Glutamatergic neuron (in vitro differentiated cells): ENCODE data around the gene EPHB4. TPM values are rescaled to one million over a fixed set of nuclear protein-coding genes. Genes with fewer than 3 reads are reported as not detected.
A peak's percentile ranks its signal among the peaks of the same experiment; 100 is the strongest.

Source experiments
- DNase-seq: peaks from one replicate; pipeline ENCODE4 v3.0.0; 2022
- H3K27ac Mint-ChIP-seq: one replicate; pipeline ENCODE4 v1.8.0; 2020; ENCODE audit warnings: mild to moderate bottlenecking, mixed read lengths, inconsistent platforms; ENCODE audit not compliant: unreplicated experiment
- H3K27me3 Mint-ChIP-seq: one replicate; pipeline ENCODE4 v1.8.0; 2020; ENCODE audit warnings: mild to moderate bottlenecking, moderate library complexity, mixed read lengths, inconsistent platforms; ENCODE audit not compliant: unreplicated experiment
- H3K36me3 Mint-ChIP-seq: one replicate; pipeline ENCODE4 v1.8.0; 2020; ENCODE audit warnings: mild to moderate bottlenecking, mixed read lengths, inconsistent platforms; ENCODE audit not compliant: unreplicated experiment
- H3K4me1 Mint-ChIP-seq: one replicate; pipeline ENCODE4 v1.8.0; 2020; ENCODE audit warnings: mild to moderate bottlenecking, low read depth, mixed read lengths, inconsistent platforms; ENCODE audit not compliant: unreplicated experiment
- H3K4me3 Mint-ChIP-seq: one replicate; pipeline ENCODE4 v1.8.0; 2020; ENCODE audit warnings: mild to moderate bottlenecking, mixed read lengths, inconsistent platforms; ENCODE audit not compliant: unreplicated experiment
- H3K9me3 Mint-ChIP-seq: one replicate; pipeline ENCODE4 v1.8.0; 2020; ENCODE audit warnings: mild to moderate bottlenecking, moderate library complexity, mixed read lengths, inconsistent platforms; ENCODE audit not compliant: unreplicated experiment
- CTCF ChIP-seq: fragments of 200-600 bp; sonication (generic); IDR thresholded peaks from one replicate; pipeline ENCODE4 v1.5.0; 2021; ENCODE audit not compliant: partially characterized antibody, unreplicated experiment
- total RNA-seq: library from RNA; stranded (reverse); fragmentation: NEBNext Ultra II Directional; extraction: Animal tissue kit (Norgen Biotek cat#: 25700); gene quantifications from one replicate; pipeline ENCODE4 v1.2.1, GENCODE V29; 2021; ENCODE audit not compliant: unreplicated experiment

EPHB4 gene
- total RNA-seq, 1 donor from 2014 or later = 21.5 TPM

- Mint-ChIP-seq H3K9me3 (peaks cover 7% of the 10 kb centered on the region), H3K36me3 (no peaks in the 10 kb centered on the region), H3K4me3 (no peak overlapping the region), H3K27ac (no peak overlapping the region), H3K27me3 (peaks cover 23% of the 10 kb centered on the region), H3K4me1 (peaks cover 8% of the 10 kb centered on the region)
- no peak for TF ChIP-seq CTCF
- DNase-seq = no peak
These were observed 3.1 kb upstream of the EPHB4 start for GRCh38 chr7:100830396-100830795.

GRCh38 chr7:100829150-100829716 is 1.9 kb upstream of the EPHB4 start:
- no peak for DNase-seq
- no peak overlapping the region for H3K27ac Mint-ChIP-seq
- no peaks in the 10 kb centered on the region for H3K36me3 Mint-ChIP-seq
- H3K9me3 Mint-ChIP-seq = peaks cover 7% of the 10 kb centered on the region
- peaks cover 23% of the 10 kb centered on the region for H3K27me3 Mint-ChIP-seq
- no peak for TF ChIP-seq CTCF
- peaks cover 10% of the 10 kb centered on the region for H3K4me1 Mint-ChIP-seq
- H3K4me3 Mint-ChIP-seq = no peak overlapping the region

- H3K4me3 Mint-ChIP-seq = peak overlapping the region; percentile 89
- no peak for TF ChIP-seq CTCF
- DNase-seq = no peak
- peaks cover 24% of the 10 kb centered on the region for H3K27me3 Mint-ChIP-seq
- peak overlapping the region; percentile 82 for H3K27ac Mint-ChIP-seq
- peaks cover 11% of the 10 kb centered on the region for H3K9me3 Mint-ChIP-seq
- H3K36me3 Mint-ChIP-seq = no peaks in the 10 kb centered on the region
- peaks cover 10% of the 10 kb centered on the region for H3K4me1 Mint-ChIP-seq
These were observed 601 bp downstream of the EPHB4 start for GRCh38 chr7:100826514-100827329.

GRCh38 chr7:100825751-100826513 is 1.4 kb downstream of the EPHB4 start:
- Mint-ChIP-seq H3K9me3 (peaks cover 11% of the 10 kb centered on the region), H3K27me3 (peaks cover 22% of the 10 kb centered on the region), H3K4me3 (peak overlapping the region; percentile 89), H3K36me3 (no peaks in the 10 kb centered on the region), H3K27ac (peak overlapping the region; percentile 82), H3K4me1 (peaks cover 10% of the 10 kb centered on the region)
- DNase-seq = no peak
- no peak for TF ChIP-seq CTCF

GRCh38 chr7:100825215-100825671 is 2.1 kb downstream of the EPHB4 start:
- no peak for TF ChIP-seq CTCF
- Mint-ChIP-seq H3K27me3 (peaks cover 22% of the 10 kb centered on the region), H3K36me3 (no peaks in the 10 kb centered on the region), H3K4me1 (peaks cover 10% of the 10 kb centered on the region), H3K9me3 (peaks cover 11% of the 10 kb centered on the region), H3K27ac (peak overlapping the region; percentile 54), H3K4me3 (peak overlapping the region; percentile 89)
- DNase-seq = no peak
